Body of pancreas (tissue), 4 donors: ENCODE data around the gene GPR143.

Experiments used
- POLR2A ChIP-seq, 3 donors: fragments of 450-650 bp; IDR thresholded peaks; one replicate each; pipeline ENCODE4 v1.6.1; 2016; ENCODE audit warnings: antibody characterized with exemption in 3 of 3, mild to moderate bottlenecking in 2 of 3
- TF ChIP-seq, protein P1 (sequence below), 7 experiments: fragments of 450-650 bp in 4 of 7; fragments of 200-600 bp in 3 of 7; sonication (generic) in 3 of 7; IDR thresholded peaks; one replicate each; pipeline ENCODE4 v1.5.1; 2016 to 2019; ENCODE audit warnings: antibody characterized with exemption in 7 of 7

DNA sequence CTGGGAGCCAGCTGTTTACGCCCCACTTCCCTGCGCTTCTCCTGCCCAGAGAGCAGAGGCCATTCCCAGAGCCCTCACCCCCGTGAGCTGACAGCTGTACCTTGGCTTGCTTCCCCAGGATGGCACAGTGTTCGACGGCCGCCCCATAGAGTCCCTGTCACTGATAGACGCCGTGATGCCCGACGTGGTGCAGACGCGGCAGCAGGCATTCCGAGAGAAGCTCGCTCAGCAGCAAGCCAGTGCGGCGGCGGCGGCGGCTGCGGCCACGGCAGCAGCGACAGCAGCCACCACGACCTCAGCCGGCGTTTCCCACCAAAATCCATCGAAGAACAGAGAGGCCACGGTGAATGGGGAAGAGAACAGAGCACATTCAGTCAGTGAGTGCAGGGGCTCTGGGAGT lies 77.7 kb downstream of the GPR143 start:
- TF ChIP-seq, protein P1, sequence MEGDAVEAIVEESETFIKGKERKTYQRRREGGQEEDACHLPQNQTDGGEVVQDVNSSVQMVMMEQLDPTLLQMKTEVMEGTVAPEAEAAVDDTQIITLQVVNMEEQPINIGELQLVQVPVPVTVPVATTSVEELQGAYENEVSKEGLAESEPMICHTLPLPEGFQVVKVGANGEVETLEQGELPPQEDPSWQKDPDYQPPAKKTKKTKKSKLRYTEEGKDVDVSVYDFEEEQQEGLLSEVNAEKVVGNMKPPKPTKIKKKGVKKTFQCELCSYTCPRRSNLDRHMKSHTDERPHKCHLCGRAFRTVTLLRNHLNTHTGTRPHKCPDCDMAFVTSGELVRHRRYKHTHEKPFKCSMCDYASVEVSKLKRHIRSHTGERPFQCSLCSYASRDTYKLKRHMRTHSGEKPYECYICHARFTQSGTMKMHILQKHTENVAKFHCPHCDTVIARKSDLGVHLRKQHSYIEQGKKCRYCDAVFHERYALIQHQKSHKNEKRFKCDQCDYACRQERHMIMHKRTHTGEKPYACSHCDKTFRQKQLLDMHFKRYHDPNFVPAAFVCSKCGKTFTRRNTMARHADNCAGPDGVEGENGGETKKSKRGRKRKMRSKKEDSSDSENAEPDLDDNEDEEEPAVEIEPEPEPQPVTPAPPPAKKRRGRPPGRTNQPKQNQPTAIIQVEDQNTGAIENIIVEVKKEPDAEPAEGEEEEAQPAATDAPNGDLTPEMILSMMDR (IDR thresholded peaks at IDR 0.05), result no peak
- no peak for TF ChIP-seq POLR2A (IDR thresholded peaks at IDR 0.05)
